Progenitor cell of endocrine pancreas (in vitro differentiated cells): ENCODE results near the gene ZDHHC3. TPM values are rescaled to one million over a fixed set of nuclear protein-coding genes. Genes with fewer than 3 reads are reported as not detected.

Experiments
- DNase-seq: peaks from one replicate; pipeline ENCODE4 v3.0.0; 2021; ENCODE audit warnings: low spot score; ENCODE audit not compliant: unreplicated experiment
- H3K27ac Mint-ChIP-seq: 2 replicates; pipeline ENCODE4 v1.8.0; 2021; ENCODE audit warnings: mild to moderate bottlenecking, moderate library complexity, mixed read lengths
- H3K27me3 Mint-ChIP-seq: 2 replicates; pipeline ENCODE4 v1.8.0; 2021; ENCODE audit warnings: mixed read lengths
- H3K36me3 Mint-ChIP-seq: 2 replicates; pipeline ENCODE4 v1.8.0; 2022; ENCODE audit warnings: mixed read lengths; ENCODE audit not compliant: insufficient read depth
- H3K4me1 Mint-ChIP-seq: 2 replicates; pipeline ENCODE4 v1.8.0; 2021; ENCODE audit warnings: low read depth, mixed read lengths
- H3K4me3 Mint-ChIP-seq: 2 replicates; pipeline ENCODE4 v1.8.0; 2021; ENCODE audit warnings: low read depth, mild to moderate bottlenecking, moderate library complexity, mixed read lengths
- H3K9me3 Mint-ChIP-seq: 2 replicates; pipeline ENCODE4 v1.8.0; 2021; ENCODE audit warnings: low read depth, mixed read lengths
- total RNA-seq: library from RNA; stranded (reverse); gene quantifications from 2 replicates; pipeline ENCODE4 v1.2.1, GENCODE V29; 2021
- TF ChIP-seq, protein P1 (sequence below): fragments of 200-600 bp; sonication (generic); IDR thresholded peaks from one replicate; pipeline ENCODE4 v1.5.0; 2021; ENCODE audit warnings: antibody characterized with exemption, mild to moderate bottlenecking; ENCODE audit not compliant: unreplicated experiment

ZDHHC3 gene
- total RNA-seq, 1 donor from 2014 or later = 64.9 TPM

DNA sequence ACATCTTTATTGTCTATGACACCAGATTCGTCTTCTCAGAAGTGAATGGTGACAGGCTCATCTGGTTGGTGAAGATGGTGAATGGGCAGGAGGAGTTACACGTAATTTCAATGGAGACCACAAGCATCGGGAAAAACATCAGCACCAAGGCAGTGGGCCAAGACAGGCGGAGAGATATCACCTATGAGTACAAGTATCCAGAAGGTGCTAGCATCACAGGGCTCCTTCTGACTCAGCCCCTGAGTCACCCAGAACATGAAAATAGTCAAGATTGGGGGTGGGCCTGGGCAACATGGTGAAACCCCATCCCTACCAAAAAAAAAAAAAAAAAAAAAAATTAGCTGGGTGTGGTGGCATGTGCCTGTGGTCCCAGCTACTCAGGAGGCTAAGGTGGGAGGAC, 69.0 kb downstream of the ZDHHC3 start:
- Mint-ChIP-seq H3K4me1 (peaks cover 15% of the 10 kb centered on the region), H3K27ac (no peak overlapping the region), H3K4me3 (no peak overlapping the region), H3K27me3 (no peaks in the 10 kb centered on the region), H3K9me3 (no peaks in the 10 kb centered on the region), H3K36me3 (no peaks in the 10 kb centered on the region)
- DNase-seq = no peak
- TF ChIP-seq, protein P1, sequence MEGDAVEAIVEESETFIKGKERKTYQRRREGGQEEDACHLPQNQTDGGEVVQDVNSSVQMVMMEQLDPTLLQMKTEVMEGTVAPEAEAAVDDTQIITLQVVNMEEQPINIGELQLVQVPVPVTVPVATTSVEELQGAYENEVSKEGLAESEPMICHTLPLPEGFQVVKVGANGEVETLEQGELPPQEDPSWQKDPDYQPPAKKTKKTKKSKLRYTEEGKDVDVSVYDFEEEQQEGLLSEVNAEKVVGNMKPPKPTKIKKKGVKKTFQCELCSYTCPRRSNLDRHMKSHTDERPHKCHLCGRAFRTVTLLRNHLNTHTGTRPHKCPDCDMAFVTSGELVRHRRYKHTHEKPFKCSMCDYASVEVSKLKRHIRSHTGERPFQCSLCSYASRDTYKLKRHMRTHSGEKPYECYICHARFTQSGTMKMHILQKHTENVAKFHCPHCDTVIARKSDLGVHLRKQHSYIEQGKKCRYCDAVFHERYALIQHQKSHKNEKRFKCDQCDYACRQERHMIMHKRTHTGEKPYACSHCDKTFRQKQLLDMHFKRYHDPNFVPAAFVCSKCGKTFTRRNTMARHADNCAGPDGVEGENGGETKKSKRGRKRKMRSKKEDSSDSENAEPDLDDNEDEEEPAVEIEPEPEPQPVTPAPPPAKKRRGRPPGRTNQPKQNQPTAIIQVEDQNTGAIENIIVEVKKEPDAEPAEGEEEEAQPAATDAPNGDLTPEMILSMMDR = no peak

DNA sequence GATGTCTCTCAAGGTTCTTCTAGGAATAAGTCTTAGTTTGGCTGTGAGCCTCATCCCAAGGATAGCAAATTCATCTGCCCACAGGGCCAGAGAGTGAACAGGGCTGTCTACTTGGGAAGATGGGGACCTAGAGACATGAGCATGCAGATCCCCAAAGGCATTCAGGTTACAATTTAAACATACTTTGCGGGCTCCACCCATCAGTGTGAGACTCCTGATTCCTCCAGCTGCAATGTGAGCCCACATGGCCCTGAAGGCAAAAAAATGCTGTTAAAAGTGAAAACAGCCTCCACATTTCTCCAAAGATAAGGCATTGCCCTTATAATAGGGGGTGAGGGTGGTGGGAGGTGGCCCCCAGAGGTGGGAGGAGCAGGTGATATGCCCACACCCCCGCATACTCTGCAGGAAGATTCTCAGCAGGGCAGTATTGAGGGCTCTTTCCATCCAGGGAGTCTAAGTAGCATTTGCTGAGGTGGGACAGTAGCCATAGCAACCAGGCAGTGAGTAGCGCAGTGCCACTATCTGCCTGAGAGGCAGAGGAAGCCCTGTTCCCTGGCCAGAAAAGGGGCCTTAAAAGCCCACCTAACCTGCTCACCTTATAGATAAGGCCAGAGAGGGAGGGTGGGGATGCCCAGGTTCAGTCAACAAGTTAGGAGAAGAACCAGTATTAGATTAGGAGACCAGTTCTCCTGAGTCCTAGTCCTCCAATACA, 70.4 kb downstream of the ZDHHC3 start:
- no peak overlapping the region for H3K4me3 Mint-ChIP-seq
- no peaks in the 10 kb centered on the region for H3K36me3 Mint-ChIP-seq
- H3K27ac Mint-ChIP-seq = no peak overlapping the region
- TF ChIP-seq, protein P1 = no peak
- H3K9me3 Mint-ChIP-seq = no peaks in the 10 kb centered on the region
- H3K27me3 Mint-ChIP-seq = no peaks in the 10 kb centered on the region
- peaks cover 15% of the 10 kb centered on the region for H3K4me1 Mint-ChIP-seq
- DNase-seq = no peak

DNA sequence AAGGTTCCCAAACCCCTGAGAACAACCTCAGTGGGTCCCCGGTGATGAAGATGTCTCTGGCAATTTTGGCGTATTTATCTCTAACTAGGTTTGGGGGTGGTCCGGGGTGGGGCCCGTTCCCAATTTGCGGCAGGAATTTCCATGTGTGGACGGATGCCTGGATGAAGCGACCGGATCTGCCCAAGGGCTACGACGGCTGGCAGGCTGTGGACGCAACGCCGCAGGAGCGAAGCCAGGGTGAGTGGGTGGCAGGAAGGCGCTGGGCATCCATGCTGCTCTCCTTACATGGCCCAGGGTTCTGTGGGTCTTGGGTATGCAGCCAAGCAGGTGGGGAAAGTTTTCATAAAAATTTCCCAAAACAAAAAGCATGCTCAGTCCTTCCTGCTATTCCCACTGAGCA, 72.2 kb downstream of the ZDHHC3 start:
- TF ChIP-seq, protein P1 = no peak
- H3K4me3 Mint-ChIP-seq = no peak overlapping the region
- no peaks in the 10 kb centered on the region for H3K36me3 Mint-ChIP-seq
- DNase-seq = no peak
- no peak overlapping the region for H3K27ac Mint-ChIP-seq
- no peaks in the 10 kb centered on the region for H3K9me3 Mint-ChIP-seq
- peaks cover 16% of the 10 kb centered on the region for H3K4me1 Mint-ChIP-seq
- no peaks in the 10 kb centered on the region for H3K27me3 Mint-ChIP-seq

DNA sequence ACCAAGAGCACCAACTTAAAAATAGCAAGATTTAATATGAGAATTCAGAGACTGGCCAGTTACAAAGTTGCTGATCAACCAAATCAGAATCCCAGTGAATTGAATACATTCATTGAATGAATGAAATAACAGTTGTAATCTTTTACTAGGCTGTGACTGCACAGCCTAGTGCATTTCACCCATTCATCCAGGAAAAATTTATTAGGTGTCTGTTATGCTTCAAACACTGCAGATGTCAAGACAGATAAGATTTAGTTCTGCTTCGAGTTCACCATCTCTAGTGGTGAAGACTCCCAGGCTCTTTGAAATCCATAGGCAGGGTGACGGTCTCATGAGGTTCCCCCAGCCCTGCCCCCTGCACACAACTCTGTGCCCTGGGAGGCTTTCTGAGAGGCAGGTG, 72.7 kb downstream of the ZDHHC3 start:
- no peaks in the 10 kb centered on the region for H3K36me3 Mint-ChIP-seq
- H3K27ac Mint-ChIP-seq = no peak overlapping the region
- no peaks in the 10 kb centered on the region for H3K9me3 Mint-ChIP-seq
- TF ChIP-seq, protein P1 = no peak
- DNase-seq = no peak
- no peak overlapping the region for H3K4me3 Mint-ChIP-seq
- no peaks in the 10 kb centered on the region for H3K27me3 Mint-ChIP-seq
- peaks cover 16% of the 10 kb centered on the region for H3K4me1 Mint-ChIP-seq

DNA sequence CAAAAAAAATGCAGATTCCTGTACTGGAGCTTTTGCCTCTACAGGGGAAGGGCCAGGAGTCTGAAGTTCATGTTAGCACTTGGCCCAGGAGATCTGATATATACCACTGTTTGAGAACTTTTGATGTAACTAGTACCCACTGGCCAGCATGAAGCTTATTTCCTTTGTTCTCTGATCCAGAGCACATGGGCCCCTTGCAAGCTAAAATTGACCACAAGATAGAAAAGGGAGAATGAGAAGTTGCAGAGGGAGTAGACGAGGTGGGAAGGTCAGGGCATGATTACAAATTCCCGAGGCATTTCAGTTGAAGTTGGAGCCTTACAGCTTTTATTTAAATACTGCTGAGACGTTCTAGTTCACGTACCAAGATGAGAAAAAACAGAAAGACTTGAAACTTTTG, 73.3 kb downstream of the ZDHHC3 start:
- TF ChIP-seq, protein P1 = no peak
- no peak overlapping the region for H3K27ac Mint-ChIP-seq

More for the DNA sequence above, 73.3 kb downstream of the ZDHHC3 start:
- no peaks in the 10 kb centered on the region for H3K9me3 Mint-ChIP-seq
- no peaks in the 10 kb centered on the region for H3K27me3 Mint-ChIP-seq
- H3K4me1 Mint-ChIP-seq = peaks cover 12% of the 10 kb centered on the region
- H3K36me3 Mint-ChIP-seq = no peaks in the 10 kb centered on the region
- no peak overlapping the region for H3K4me3 Mint-ChIP-seq
- no peak for DNase-seq
